DLD1 (cell line): ENCODE results near the gene DNAH8.

Experiments
- in situ Hi-C: cut with HindIII; loops from 2 replicates; pipeline ENCODE4 v1.10.0; 2017; ENCODE audit warnings: low sequenced_read_pairs

Gene DNAH8

DNA sequence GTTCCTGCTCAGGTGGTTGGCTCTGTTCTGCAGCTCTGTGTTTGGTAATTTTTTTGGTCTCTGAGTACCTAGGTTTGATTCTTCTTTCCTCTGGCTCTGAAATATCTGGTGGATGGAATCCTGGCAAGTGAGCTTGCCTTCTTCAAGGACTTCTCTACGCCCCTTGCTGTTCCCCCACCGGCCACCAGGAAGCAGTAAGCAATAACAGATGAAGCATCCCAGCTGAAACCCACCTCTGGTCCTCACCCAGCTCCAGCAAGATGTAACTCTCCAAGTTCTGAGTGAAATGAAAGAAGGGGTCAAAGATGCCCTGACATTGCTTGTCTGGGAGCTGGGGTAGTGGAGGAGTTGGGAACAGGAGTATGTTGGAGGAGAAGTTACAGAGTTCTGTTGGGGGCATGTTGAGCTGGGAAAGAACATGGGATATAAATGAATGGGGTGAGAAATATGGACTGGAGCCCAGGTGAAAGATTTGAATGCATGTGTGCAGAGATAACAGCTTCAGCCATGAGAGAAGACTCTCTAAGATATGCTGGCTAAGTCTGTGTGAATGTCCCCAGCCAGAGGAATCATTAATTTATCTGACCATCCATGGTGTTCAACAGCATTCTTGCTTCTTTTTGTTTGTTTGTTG, 282.1 kb downstream of the DNAH8 start:
- in situ Hi-C loops = no loop called here

DNA sequence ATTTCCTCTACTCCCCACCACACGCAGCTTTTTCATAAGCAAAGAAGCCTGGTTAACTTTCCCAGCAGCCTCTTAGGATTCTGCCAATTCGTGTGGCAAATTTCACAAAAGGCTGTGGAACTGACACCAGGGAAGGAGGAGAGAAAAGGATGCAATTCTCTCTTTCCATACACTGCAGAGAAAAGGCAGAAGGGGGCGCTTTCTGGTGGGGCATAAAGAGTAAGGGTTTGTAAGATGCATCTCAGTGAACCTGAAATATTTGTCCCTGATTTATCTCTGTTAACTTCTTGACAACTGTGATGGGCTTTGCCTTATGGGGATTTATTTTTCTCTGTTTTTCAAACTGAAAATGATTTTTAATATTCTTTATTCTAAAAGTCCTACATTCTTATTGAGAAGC, 288.0 kb downstream of the DNAH8 start:
- in situ Hi-C loops = no loop called here

GRCh38 chr6:39003492-39003891, 288.4 kb downstream of the DNAH8 start:
- in situ Hi-C loops = no loop called here

DNA sequence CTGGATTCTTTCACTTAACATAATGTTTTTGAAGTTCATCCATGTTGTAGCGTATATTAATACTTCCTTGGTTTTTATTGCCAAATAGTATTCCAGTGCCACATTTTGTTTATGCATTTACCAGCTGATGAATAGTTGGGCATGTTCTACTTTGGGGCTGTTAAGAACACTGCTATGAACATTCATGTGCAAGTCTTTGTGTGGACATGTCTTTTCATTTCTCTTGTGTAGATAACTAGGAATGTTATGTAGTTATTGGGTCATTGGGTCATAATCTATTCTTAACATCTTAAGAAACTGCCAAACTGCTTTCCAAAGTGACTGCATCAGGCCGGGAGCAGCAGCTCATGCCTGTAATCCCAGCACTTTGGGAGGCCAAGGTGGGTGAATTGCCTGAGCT, 289.7 kb downstream of the DNAH8 start:
- in situ Hi-C loops = no loop called here

DNA sequence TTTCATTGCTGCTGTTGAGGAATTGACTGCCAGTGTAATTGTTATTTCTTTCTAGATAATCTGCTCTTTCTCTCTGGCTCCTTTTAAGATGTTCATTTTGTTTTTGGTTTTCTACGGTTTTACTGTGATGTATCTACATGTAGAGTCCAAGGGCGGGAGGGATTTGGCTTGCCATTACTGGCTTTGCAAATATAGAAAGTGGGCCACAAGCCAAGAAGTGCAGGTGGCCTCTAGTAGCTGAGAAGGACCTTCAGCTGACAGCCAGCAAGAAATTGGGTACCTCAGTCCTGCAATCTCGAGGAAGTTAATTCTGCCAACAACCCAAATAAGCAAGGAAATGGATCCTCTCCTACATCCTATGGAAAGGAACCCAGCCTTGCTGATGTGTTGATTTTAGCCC, 290.7 kb downstream of the DNAH8 start:
- in situ Hi-C loops = no loop called here

- in situ Hi-C loops = no loop called here
Measured at GRCh38 chr6:39007575-39007974, 292.5 kb downstream of the DNAH8 start.

DNA sequence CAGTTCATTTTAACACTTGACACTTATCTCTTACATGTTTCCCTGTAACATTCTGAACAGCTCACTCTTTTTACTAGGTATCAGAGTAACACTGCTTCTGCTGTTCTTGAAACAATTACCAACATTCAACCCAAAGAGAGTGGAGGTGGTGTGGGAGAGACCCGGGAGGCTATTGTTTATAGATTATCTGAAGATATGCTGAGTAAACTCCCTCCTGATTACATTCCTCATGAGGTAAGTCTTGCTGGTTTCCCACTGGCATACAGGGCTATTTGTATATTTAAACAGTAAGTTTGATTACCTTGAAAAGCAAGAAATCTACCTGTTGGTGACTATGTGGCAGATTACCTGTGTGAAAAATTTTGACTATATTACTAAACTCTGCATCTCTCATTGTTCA, 293.6 kb downstream of the DNAH8 start:
- in situ Hi-C loops = no loop called here

DNA sequence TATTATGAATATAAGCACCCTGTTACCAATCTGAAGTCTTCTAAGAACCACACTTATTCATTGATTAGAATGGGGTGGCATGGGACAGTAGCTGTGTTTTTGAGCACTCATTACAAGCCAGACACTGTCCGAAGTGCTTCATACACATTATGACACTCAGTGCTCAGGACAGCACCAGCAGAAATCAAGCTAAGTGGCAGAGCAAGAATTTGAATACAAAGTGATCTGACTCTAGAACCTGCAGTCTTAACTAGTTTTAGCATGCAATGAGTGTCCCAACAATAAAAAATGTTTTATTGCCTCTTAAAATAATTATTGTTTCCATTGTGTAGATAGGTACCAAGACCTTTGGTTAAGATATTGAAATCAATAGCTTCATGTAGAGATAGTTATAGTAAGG, 294.4 kb downstream of the DNAH8 start:
- in situ Hi-C loops = no loop called here

GRCh38 chr6:39016839-39017546, 301.9 kb downstream of the DNAH8 start:
- in situ Hi-C loops = no loop called here

DNA sequence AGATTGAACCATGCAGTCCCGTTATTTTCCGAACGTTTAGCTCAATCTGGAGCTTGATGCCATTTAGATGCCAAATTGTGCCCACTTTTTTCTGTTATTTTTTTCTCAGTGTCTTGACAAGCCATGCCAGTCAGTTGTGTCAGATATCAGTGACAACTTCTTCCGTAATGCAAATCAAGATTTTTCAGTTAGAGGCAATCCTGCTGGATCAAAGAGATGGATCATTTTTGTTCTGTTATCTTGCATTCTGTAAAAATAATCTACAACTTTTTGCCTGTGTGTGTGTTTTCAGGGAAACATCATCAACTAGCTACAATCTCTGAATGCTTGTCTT, 302.4 kb downstream of the DNAH8 start:
- in situ Hi-C loops = no loop called here

- in situ Hi-C loops = no loop called here
Measured at GRCh38 chr6:39018103-39018502, 303.0 kb downstream of the DNAH8 start.

- in situ Hi-C loops = no loop called here
Measured at GRCh38 chr6:39020136-39020535, 305.0 kb downstream of the DNAH8 start.

DNA sequence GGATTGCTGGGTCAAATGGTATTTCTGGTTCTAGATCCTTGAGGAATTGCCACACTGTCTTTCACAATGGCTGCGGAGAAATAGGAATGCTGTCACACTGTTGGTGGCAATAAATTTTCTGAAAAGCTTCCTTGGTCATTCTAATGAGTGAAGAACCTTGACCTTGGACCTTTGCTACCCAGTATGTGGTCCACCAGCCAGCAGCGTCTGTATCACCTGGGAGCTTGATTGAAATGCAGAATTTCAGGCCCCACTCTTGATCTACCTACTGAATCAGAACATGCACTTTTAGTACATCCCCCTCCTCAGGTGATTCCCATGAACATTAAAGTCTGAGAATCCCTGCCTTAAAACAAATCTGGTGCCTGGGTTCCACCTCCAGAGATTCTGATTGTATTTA, 305.9 kb downstream of the DNAH8 start:
- in situ Hi-C loops = no loop called here

- in situ Hi-C loops = no loop called here
Measured at GRCh38 chr6:39021779-39022178, 306.7 kb downstream of the DNAH8 start.

DNA sequence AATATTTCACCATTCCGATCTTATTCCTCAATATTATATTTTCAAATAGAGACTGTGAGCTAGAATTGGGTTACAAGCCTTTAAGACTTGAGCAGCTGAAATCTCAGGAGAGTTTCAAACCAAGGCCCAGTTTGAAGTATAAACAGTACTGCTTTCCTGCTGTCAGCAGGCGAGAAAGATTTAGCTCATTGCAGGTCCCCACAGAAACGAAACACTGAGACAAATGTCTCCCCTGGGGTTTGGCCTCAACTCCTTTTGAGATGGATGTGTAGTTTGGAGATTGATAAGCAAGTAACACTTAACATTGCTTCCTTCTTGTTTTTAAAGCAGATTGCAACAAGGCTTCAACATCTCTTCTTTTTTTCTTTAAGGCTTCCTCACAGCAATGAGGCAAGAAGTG, 311.1 kb downstream of the DNAH8 start:
- in situ Hi-C loops = no loop called here

DNA sequence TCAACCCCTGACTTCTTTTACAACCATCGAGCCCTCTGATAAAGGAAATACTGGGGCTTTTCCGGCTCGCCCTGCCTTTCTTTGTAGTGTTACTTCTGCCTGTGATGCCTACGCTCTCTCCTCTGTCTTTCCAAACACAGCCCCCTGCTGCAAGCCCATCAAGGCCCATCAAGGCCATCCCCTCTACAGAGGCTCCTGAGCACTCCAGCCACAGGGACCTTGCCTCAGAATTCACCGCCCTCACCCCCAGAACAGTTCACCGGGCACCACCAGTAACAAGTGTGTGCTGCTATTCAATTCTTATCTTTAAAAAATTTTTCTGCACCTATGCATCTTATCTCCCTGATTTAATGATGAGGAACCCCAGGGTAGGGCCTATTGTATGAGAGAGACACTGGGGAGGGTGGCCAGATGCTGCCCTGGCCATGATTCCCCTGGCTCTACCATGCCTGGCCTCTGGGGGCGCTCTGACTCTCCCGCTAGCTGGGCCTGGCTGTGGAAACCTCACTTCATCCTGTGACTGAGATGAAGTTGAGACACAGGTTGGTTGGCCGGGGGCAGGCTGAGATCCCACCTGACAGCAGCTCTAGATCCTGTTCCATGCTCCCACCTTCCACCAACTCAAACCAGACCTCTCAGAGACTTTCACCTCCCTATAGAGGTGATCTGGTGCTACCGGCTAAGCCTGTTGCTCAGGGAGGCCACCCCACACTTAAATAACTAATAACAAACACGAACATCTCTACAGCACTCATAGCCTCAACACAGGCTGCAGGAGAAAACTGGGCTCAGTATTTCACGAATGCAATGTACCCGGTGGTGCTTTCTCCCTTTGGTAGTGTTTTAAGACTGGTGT, 314.3 kb downstream of the DNAH8 start:
- in situ Hi-C loops = no loop called here

DNA sequence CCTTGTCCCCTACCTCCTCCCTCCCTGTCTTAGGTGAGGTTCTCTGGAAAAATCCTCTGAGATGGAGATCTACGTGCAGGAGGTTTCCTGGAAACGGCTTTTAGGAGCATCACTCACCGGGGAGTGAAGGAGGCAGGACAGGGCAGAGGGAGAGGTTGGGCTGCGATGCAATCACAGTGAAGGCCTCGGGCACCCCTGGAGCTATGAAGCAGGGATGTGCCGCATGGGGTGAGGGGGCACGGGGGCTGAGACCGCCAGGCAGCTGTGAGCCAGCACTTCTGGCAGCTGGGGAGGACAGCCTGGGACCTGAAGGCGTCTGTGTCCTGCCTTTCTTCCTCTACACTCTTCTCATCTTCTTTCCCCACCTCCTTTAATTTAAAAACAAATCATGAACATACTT, 320.6 kb downstream of the DNAH8 start:
- in situ Hi-C loops = no loop called here

DNA sequence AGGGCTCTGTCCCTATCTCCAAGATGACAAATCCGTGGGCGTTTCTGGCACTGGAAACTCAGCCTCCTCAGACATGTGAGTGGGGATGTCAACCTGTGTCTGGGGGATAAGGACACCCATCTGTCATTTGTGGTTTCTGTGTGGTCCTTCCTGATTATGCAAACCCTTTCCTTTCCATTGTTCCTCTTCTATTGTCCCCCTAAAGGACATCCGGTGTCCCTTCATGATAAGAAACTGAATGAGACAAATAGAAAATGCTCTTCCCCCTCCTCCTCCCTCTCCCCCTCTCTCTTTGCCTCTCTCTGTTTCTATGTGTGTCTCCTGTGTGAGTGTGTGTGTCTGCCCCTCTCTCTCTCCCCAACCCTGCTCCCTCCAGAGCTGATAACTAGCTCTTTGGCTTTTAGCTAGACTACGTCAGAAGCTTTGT, 322.0 kb downstream of the DNAH8 start:
- in situ Hi-C loops = no loop called here

DNA sequence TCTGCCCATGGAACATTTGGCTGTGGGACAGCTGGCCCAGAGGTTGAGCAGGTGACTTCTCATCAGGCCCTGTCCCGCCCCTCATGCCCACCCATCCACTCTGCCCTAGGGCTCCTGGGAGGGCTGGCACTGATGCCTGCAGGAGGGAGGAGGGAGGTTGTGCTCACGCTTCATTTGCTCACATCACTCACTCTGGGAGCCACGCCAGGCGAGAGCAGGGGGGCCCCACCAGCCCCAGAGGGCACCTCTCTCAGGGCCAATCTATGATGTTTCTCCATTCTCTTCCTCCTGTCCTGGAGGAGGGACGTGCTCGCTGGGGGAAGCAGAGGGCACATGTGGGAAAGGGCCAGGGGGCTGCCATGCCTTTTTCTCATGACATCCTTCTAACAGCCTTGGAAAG, 322.6 kb downstream of the DNAH8 start:
- in situ Hi-C loops = no loop called here

DNA sequence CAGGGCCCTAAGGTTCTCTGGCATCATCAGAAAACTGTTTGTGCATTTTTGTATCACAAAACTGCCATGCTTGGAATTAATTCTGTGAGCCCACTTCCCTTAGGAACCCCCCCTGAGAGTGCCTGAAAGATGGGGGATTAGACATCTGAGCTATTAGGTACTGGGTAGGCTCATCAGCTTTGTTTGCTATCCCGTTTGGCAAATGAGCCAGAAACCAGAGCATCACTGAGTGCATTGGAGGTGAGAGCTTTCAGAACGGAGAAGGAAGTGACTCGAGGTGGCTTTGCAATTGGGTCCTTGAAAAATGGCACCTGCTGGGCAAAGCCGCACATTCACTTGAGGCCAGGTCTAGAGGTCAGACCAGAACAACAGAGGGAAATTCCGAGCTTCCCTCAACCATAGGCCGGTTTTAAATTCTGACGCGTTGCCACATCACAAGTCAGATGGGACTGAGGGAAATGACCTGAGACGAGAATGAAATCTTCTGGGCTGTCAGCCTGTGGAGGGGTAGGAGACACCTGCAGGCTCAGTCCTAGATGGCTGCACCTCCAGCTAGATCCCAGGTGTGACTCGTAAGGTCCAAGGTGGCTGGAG, 325.1 kb downstream of the DNAH8 start:
- in situ Hi-C loops = no loop called here

DNA sequence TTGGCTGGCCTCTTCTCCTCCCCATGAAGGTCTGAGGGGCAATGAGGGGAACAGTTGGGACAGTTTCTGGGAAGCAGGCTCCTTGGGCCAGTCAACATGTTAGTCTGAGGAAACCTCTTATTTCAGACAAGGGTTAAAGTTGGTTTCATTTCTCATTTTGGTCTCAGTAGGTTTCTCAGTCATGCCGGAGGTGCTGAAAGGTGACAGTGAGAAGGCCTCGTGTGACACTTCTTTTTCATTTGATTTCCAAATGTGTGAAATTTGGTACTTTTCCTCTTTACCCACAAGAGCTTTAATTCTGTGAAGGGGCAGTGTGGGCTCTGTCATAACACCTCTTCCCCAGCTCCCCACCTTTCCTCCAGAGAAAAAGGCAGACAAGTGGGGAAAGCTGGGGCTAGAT, 326.0 kb downstream of the DNAH8 start:
- in situ Hi-C loops = no loop called here

GRCh38 chr6:39043776-39044175, 328.7 kb downstream of the DNAH8 start:
- in situ Hi-C loops = no loop called here
